ENCODE results near the gene TFDP1.

The TFDP1 gene

DNA sequence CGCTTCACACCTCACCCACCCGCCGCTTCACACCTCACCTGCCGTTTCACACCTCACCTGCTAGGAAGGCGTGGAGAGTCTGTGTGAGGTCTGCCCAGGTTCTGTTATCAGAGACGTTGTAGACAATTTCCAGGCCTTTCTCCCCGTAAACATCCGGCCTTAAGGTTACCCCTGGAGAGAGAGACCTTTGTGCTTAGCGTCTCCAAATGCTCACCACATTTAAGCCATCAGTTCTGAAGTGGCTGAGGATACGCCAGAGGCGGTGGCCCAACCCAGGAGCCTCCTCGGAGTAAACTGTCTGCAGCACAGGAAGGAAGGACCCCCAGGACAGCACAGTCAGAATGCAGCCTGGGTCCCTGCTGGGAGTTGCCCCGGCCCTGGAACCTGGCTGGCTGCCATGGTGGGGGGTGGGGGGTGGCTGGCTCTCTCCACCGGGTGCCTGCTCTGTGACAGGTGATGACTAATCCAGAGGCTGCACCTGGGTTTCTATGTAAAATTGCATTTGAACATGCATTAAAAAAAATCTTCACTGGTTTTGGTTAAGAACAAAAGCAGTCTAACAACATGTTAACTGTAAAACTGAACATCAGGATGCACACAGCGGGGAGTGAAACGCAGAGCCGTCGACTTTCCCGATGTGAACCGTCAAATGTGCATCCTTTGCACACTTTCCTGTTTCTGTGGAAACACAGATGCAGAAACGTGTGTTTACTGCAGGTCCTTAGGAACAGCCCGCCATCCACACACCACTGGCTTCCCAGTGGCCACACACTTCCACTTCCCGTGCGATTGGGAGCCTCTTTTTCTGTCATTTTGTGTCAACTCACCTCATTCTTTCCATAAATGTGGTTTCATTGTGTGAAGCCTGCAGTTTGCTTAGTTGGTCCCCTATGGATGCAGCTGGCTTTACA lies 69.0 kb downstream of the TFDP1 start:
- DNase-seq: peak; percentile 51

DNA sequence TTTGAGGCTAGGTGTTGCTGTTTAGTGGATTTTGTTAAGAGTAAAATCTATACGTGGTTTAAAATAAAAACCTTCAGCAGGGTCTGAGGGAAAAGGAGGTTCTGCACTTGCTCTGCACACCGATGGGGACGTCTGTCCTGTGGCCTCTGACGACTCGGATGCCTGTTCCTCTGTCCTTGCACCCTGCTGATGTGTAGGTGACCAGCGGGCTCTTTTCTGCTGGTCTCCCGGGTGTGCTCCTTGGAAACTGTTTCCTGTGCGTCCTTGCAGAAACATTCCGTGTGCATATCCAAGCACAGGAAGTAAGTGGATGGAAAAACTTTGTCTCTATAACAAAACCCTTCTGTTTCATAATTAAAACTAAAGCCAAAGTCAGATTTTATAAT lies 69.6 kb downstream of the TFDP1 start:
- DNase-seq: no peak

DNA sequence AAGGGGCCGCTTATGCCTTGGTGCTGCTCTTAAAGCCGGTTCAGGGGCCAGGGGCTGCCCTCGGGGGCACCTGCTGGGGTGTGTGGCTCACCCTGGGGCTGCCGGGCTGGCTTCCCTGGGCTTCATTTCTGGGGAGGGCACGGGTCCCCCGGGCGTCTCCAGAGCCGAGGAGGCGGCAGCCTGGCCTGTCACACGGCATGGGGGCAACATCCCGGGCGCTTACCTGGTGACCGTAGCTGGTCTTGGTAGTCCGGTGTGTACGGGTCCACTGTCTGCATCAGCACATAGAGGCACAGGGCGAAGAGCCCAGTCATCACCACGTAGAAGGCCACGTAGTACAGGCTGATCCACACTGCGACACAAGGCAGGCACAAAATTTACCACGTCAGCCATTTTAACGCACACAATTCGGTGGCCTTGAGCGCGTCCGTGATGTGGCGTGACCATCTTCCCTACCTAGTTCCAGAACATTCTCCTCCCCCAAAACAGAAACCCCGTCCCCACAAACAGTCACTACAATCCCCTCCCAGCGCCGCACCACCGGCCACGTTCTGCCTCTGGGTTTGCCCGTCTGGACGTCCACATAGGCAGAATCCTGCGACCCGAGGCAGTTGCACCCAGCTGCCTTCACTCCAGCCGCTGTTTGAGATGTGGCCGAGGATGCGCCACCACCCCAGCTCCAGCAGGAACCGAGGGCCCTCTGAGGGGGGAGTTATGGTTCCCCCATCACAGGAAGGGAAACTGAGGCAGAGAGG lies 70.2 kb downstream of the TFDP1 start:
- no peak for DNase-seq

DNA sequence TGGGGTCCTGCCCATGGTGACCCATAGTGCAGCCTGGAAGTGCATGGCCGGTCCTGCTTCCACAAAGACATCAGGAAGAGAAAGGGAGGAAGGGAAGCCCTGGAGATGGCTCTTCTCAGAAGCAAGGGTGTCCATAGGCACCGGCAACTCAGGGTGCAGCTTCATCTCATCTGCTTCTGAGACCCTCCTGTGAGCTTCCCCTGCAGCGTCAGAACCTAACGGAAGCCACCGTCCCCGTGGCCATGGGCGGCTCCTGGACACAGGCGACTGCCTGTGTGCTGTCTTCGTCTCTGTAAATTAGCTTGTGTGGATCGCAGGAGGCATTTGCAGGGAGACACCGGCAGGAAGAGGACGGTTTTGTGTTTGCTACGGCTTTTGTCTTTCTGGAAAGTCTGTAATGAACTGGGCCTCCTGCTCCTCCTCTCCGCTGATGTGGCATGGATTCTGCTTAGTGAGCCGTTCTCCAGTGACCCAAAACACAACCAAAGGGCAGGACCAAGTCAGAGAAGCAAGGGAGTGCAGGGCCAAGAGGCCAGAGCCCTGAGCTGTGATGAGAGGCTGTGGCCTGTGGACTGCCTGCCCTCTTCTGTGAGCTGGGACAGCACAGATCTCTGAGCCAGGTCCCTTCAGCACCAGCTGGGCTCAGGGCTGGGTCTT lies 70.9 kb downstream of the TFDP1 start:
- no peak for DNase-seq

DNA sequence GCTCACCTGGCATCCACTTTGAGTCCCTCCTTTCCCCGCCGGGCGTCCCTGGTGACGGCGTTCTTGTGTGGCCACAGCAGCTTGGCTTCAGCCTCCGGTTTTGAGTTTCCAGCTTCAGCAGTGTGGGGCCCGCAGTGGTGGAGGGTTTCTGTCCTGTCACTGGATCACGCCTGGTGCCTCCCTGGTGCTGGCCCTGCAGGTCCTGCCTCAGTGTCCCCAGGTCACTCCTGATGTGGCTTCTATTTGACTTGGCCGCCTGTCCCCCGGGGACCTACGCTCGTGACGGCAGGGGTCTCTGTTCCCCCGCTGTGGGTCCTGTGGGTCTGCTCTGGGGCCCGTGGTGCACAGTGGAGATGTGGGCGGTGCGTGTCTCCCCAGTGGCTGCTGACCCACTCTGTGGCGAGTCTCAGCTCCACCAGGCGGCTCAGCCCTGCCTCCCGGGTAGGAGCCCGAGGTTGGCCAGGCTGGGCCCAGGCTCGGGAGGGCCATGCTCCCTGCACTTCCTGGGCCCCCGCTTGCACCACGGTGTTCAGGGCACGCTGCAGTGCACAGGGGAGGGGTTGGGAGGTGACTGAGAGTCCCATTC lies 71.5 kb downstream of the TFDP1 start:
- no peak for DNase-seq

DNA sequence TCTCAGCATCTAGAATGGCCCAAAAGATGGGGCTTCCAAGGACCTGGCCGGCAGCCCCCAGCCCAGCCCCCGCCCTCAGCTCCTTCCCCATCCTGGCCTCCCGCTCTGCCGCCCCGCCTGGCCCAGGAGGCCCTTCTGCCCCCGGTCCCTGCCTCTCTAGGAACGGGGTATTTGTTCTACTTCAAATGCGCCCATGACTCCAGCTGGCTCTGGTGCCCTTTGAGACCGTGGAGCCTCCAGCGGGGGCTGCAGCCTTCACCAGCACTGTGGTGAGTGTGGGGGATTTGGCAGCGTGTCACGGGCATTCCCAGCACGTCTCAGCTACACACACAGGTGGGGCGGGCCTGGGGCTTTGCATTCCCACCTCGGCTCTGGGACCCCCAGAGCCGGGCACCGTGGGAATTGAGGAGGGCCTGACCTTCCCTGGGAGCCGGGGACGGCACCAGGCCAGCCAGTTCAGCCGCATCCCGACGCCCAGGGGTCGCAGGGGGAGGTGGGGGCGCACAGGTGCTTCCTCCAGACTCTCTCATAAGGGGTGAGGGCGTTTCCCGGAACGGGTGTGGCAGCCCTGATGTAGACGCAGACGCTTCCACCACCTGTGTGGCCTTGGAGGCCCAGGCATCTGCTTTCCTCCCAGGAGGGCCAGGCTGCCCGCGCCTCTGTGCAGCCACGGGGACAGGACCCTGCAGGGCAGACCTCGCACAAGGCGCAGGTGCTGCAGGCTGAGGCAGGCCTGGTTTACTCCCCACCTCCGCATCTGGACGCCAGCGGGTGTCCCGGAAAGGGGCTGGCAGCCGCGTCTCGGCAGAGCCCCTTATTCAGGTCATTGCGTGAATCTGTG lies 72.5 kb downstream of the TFDP1 start:
- DNase-seq: no peak

DNA sequence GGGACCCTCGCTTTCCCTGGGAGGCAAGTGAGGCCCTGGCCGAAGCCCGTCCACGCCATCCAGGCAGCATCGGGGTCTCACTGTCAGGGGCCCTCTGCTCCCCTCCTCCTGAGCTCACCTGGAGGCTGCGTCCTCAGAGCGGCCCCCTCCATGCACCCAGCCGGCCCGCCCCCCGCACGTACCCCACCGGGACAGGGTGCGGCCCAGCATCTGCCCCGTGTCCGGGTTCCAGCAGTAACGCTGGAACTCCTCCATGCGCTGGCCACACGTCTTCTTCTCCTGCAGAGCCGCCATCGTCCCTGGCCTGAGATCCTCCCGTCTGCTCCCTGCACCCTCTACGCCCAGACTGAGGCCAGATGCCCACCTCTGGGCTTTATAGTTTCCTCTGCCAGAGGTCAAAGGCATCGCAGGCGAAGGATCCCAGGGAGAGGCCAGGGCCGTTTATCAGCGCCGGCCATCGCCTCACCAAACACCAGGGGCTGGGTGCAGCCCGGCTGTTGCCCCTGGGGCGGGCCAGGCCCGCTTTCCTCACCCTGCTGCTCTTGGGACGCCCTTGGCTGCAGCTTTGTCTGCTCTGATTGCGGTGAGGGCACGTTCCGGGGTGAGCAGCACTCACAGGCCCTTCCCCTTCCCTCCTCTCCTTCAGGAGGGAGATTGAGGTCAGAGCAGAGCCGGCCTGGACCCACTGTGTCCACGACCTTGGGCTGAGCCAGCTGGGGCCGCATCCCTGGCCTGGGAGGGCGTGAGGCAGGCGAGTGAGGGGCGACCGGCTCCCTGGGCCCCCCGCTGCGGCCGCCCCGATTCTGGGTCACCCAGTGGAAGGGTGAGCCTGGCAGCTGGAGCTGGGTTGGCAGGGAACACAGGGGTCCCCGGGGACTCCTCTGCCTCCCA lies 73.5 kb downstream of the TFDP1 start, which contains the start of gene ATP4B:
Gene ATP4B, minus strand, starts transcription at position 348 of the 891 bp plus-strand sequence. Its CDS starts 54 bp downstream, at position 294.
- DNase-seq: no peak

DNA sequence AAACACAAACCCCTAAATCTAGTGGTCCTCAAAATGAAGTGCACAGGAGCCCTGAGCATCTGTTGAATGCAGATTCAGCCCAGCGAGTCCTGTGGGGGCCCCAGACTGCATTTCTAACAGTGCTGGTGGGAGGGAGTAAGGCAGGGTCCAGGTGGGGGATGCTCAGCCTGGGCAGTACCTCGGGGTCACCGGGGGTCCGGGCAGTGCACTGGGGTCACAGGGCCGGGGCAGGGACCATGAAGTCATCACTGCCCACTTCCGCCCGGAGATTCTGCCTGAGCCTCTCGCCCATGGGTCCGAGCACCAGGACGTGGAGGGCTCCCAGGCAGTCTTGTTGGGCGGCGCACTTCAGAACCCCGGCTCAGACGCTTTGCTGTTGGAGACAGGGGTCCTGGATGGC lies 74.3 kb downstream of the TFDP1 start:
- DNase-seq: no peak

DNA sequence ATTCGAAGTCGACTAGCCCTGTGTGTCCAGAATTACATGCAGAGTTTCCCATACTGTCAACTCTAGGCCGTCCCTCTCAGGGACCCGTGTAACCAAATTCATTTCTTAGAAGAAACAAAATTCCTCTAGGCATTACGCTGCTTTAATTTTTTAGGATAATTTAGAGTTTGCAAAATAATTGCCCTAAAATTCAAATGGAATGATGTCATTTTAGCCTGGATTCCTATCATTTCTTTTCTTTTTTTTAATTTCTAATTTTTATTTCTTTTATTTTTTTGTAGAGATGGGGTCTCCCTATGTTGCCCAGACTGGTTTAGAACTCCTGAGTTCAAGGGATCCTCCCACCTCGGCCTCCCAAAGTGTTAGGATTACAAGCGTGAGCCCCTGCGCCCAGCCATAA lies 74.8 kb downstream of the TFDP1 start:
- DNase-seq: no peak

DNA sequence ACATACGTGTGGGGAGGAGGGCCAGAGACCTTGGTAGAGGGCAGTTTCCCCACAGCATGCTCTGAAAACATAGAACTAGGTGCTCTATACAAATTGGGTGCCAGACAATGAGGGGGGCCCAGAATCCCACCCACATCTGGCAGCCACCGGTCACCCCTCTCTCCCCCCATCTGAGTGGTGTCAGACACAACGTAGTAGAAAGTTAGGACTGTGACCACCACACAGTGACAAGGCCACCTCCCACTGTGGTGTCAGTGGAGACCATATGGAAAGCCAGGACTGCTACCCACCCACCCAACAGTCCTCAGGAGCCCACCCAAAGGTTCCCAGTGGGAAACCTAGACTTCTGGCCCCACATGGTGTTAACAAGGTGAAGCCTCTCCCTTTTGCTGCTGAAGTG lies 75.5 kb downstream of the TFDP1 start:
- DNase-seq: no peak

DNA sequence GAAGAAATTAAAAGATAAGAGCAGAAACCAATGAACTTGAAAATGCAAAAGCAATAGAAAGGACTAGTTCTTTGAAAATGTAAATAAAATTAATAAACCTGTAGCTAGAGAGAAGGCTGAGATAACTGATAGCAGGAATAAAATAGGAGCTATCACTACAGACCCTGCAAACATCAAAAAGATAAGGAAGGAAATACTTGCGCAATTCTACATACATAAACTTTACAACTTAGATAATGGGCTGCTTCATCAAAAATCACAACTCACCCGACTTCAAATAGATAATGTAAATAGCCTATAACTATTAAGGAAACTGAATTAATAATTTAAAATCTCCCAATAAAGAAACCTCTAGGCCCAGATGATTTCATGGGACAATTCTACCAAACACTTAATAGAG lies 77.0 kb downstream of the TFDP1 start:
- DNase-seq: no peak

DNA sequence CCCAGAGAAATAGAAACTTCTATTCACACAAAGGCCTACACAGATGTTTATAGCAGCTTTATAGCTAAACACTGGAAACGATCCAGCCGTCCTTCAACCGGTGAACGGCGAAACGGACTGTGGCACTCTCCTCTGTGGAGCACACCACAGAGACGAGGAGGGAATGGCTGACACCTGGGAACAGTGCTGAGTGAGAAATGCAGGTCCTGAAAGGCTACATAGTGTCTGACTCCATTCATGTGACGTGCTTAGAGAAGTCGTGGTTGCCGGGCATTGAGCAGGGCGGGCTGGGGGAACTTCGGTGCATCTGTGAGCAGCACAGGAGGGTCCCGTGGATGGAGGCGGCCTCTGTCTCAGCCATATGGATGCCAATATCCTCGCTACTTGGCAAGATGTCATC lies 79.4 kb downstream of the TFDP1 start:
- no peak for DNase-seq

DNA sequence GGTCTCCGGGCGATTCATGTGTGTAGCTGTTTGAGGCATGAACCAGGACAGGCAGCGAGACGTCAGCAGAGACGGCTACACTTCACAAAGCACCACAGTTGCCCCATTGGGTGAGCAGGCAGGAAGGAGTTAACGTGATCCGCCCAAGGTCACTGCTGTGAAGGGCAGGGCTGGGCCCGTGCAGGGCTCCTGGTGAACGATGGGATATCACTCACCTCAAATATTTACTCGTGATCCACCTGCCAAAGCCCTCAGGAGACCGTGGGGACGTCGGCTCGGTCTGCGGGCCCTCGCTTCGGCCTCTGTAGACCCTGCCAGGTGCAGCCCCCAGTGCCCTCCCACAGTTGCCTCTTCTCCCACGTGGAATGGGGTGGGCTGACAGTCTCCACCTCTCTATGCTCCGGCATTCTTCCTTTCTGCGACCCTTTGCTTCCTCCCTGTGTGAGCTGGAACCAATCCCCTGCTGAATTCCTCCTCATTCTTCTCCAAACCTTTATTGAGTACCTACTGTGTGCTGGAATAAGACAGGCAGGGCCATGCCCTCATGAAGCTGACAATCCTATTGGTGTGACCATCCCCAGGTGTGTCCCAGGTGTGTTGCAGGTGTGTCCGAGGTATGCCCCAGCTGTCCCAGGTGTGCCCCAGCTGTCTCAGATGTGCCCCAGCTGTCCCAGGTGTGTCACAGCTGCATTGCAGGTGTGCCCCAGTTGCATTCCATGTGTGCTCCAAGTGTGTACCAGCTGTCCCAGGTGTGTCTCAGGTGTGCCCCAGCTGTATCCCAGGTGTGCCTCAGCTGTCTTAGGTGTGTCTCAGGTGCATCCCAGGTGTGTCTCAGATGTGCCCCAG lies 80.4 kb downstream of the TFDP1 start:
- DNase-seq: no peak

DNA sequence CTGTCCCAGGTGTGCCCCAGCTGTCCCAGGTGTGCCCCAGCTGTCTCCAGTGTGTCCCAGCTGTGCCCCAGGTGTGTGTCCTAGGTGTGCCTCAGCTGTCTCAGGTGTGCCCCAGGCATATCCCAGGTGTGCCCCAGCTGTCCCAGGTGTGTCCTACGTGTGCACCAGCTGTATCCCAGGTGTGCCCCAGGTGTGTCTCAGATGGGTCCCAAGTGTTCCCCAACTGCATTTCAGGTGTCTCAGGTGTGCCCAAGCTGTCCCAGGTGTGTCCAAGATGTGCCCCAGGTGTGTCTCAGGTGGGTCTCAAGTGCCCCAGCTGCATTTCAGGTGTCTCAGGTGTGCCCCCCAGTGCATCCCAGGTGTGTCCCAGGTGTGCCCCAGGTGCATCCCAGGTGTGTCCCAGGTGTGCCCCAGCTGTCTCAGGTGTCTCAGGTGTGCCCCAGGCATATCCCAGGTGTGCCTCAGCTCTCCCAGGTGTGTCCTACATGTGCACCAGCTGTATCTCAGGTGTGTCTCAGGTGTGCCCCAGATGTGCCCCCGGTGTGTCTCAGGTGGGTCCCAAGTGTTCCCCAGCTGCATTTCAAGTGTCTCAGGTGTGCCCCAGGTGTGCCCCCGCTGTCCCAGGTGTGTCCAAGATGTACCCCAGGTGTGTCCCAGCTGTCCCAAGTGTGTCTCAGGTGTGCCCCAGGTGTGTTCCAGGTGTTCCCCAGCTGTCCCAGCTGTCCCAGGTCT lies 81.2 kb downstream of the TFDP1 start:
- no peak for DNase-seq

DNA sequence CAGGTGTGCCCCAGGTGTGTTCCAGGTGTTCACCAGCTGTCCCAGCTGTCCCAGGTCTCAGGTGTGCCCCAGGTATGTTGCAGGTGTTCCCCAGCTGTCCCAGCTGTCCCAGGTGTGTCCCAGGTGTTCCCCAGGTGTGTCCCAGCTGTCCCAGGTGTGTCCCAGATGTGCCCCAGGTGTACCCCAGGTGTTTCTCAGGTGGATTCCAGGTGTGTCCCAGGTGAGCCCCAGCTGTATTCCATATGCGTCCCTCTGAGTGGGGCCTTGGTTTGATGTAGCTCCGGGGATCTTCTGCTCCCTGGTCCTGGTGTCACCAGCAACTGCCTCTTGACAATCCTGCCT lies 81.7 kb downstream of the TFDP1 start:
- no peak for DNase-seq

DNA sequence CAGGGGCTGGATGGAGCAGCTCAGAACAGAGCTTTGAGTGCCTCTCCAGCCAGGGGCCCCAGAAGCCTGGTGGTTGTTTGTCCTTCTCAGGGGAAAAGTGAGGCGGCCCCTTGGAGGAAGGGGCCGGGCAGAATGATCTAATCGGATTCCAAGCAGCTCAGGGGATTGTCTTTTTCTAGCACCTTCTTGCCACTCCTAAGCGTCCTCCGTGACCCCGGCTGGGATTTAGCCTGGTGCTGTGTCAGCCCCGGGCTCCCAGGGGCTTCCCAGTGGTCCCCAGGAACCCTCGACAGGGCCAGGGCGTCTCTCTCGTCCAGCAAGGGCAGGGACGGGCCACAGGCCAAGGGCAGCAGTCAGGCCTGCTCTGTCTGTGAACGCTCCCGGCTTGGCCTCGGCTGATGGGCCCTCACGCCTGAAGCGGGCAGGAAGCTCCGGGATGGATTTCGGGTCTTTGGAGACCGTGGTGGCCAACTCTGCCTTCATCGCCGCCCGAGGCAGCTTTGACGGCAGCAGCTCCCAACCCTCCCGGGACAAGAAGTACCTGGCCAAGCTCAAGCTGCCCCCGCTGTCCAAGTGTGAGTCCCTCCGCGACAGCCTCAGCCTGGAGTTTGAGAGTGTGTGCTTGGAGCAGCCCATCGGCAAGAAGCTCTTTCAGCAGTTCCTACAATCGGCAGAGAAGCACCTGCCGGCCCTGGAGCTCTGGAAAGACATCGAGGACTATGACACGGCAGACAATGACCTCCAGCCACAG lies 82.6 kb downstream of the TFDP1 start, which contains the start of gene GRK1:
Gene GRK1, plus strand, starts transcription at position 269 of the 751 bp plus-strand sequence. Its CDS starts 168 bp downstream, at position 437.
- no peak for DNase-seq

DNA sequence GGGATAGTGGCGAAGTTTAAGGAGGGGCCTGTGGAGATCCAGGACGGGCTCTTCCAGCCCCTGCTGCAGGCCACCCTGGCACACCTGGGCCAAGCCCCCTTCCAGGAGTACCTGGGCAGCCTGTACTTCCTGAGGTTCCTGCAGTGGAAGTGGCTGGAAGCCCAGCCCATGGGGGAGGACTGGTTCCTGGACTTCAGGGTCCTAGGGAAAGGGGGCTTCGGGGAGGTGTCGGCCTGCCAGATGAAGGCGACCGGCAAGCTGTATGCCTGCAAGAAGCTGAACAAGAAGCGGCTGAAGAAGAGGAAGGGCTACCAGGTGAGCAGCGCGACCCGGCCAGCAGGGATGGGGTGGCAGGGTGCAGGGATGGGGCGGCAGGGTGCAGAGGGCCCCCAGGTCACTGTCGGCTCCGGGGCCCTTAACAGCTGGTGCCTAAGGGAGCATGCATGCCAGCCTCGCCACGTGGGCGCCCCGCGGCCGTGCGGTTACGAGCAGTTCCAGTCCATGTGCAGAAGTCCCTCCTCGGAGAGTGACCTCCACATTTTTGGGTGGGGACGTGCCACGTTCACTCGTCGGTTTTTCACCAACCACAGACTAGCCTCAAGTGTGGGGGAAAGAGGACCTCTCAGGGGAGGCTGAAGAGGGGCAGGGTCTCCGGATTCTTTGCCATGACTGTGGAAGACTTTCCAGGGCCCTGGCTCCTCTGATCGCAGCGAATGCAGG lies 83.4 kb downstream of the TFDP1 start:
- DNase-seq: no peak

DNA sequence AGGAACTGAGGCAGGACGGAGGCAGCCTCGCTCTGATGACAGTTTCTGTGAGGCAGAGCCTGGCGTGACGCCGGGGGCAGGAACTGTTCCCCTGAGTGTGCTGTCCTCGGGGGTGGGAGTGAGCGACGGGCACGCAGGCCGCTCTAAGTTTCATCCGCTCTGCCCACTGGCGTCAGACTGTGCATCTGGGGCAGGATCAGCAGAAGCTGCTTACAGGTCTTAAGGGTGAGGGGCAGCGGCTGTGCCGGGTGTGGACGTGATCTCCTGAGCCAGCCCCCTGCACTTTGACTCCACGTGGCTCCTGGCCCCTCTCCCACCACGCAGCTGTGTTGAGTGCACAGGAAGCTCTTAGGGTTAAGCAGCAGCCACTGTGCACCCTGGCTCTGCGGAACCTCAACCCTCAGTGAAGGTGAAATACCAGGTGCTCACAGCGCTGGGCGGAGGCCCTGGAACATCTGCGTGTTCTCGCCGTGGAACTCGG lies 84.0 kb downstream of the TFDP1 start:
- no peak for DNase-seq

Data from NCI-H1092 treated with DMSO at 0.1 percent for 48 hours (cell line).